ENCODE data around the gene SCD5. TPM values are rescaled to one million over a fixed set of nuclear protein-coding genes. Genes with fewer than 3 reads are reported as not detected.

Gene SCD5
- total and polyA plus RNA-seq, 2 of the 8 experiments (the other 6 are each of a cell fraction or from before 2014, with no cell fraction given): 0.92 to 1.2 TPM

GRCh38 chr4:82741188-82741587 is 57.4 kb downstream of the SCD5 start:
- H3K14ac ChIP-seq (ENCODE audit: insufficient read length): no peak overlapping the region
- no peak overlapping the region for H2BK20ac ChIP-seq (ENCODE audit: low read length)
- H2AFZ ChIP-seq (ENCODE audit: low read length): no peak overlapping the region
- H3K9ac ChIP-seq (replicated peaks in 1 of 4; ENCODE audit: extremely low read depth in 1 of 4, low read depth in 3 of 4, low read length in 3 of 4): no peak overlapping the region
- H4K91ac ChIP-seq (replicated peaks; ENCODE audit: insufficient read length, low read length): no peak overlapping the region
- DNase-seq (ENCODE audit: low read depth in 1 of 2, low spot score in 2 of 2) (no peak), FAIRE-seq (no peak)
- 87% methylated on average over 4 of the region's 5 CpGs; no CpG with 5 or more reads in 1 of the 2 experiments for WGBS, 2 experiments (ENCODE audit: extremely low coverage in 1 of 2, insufficient coverage in 1 of 2, insufficient read length in 1 of 2, insufficient replicate concordance in 2 of 2, low coverage in 1 of 2, low lambda C conversion rate in 2 of 2, missing lambda C conversion rate in 1 of 2)
- no peaks in the 10 kb centered on the region for H3K36me3 ChIP-seq (ENCODE audit: control insufficient read depth in 2 of 4, insufficient read depth in 4 of 4, low read length in 3 of 4)
- H3K4me1 ChIP-seq (replicated peaks in 1 of 4; ENCODE audit: control insufficient read depth in 3 of 4, insufficient read depth in 4 of 4, low read length in 3 of 4): peaks cover 0 to 7% (median 4%) of the 10 kb centered on the region in 4 experiments; a peak in 3 of 7 replicates
- no peaks in the 10 kb centered on the region for H3K79me1 ChIP-seq (ENCODE audit: low read depth, low read length)
- no peak overlapping the region for H2BK5ac ChIP-seq (ENCODE audit: low read depth, low read length)
- H3K18ac ChIP-seq (ENCODE audit: extremely low read depth, low read length): no peak overlapping the region
- no peak overlapping the region for H3K4me3 ChIP-seq (ENCODE audit: extremely low read depth in 1 of 4, insufficient read depth in 2 of 4, low read depth in 3 of 4, low read length in 4 of 4)
- ChIA-PET POLR2A (ENCODE audit: partially characterized antibody) (interaction anchor here (1.4 kb wide), 1 partner anchor 312 kb away, joined by 5 read pairs; no protein-coding TSS in a partner anchor), CTCF (ENCODE audit: partially characterized antibody) (interaction anchor here (0.7 to 8.2 kb wide), 18 partner anchors 10 to 276 kb away, joined by 3 to 160 read pairs (median 5); no protein-coding TSS in a partner anchor)
- no peak overlapping the region for H2BK120ac ChIP-seq (replicated peaks; ENCODE audit: low read depth, low read length)
- no peak overlapping the region for H4K5ac ChIP-seq (ENCODE audit: insufficient read length, low read depth, low read length)
- H3K56ac ChIP-seq (replicated peaks; ENCODE audit: insufficient read length, low read depth, low read length): no peak overlapping the region
- H2BK15ac ChIP-seq (ENCODE audit: low read length): no peak overlapping the region
- H4K8ac ChIP-seq (ENCODE audit: extremely low read depth, insufficient read depth, low read length): no peak overlapping the region
- H2BK12ac ChIP-seq (ENCODE audit: low read depth, low read length): no peak overlapping the region
- H3K27me3 ChIP-seq (replicated peaks in 1 of 4; ENCODE audit: control insufficient read depth in 3 of 4, extremely low read depth in 1 of 4, insufficient read depth in 3 of 4, low read length in 3 of 4): no peaks in the 10 kb centered on the region
- no peak overlapping the region for H3K4ac ChIP-seq (replicated peaks; ENCODE audit: insufficient read length, low read depth, low read length)
- H2AK5ac ChIP-seq (ENCODE audit: low read depth, low read length): no peak overlapping the region
- H4K20me1 ChIP-seq (replicated peaks in 1 of 2; ENCODE audit: control insufficient read depth in 1 of 2, insufficient read depth in 2 of 2, low read length in 2 of 2): no peaks in the 10 kb centered on the region
- no peaks in the 10 kb centered on the region for H3K23me2 ChIP-seq (ENCODE audit: low read depth, low read length)
- no peak overlapping the region for H3K23ac ChIP-seq (ENCODE audit: insufficient read length)
- no peak overlapping the region for H3K4me2 ChIP-seq (ENCODE audit: insufficient read depth in 1 of 2, low read depth in 2 of 2, low read length in 2 of 2)
- no peaks in the 10 kb centered on the region for H3K79me2 ChIP-seq (ENCODE audit: control insufficient read depth in 1 of 2, insufficient read depth in 2 of 2, low read length in 2 of 2)
- H3K27ac ChIP-seq (ENCODE audit: low read depth, low read length): no peak overlapping the region
- H3K9me3 ChIP-seq (ENCODE audit: insufficient read depth in 2 of 2, low read depth in 1 of 2, low read length in 1 of 2): no peaks in the 10 kb centered on the region
- TF ChIP-seq RXRA (IDR thresholded peaks at IDR 0.05; ENCODE audit: insufficient read depth, low read depth, low read length): no peak
- no peak for TF ChIP-seq BCL11A (IDR thresholded peaks at IDR 0.05; ENCODE audit: low read depth in 2 of 2, low read length in 2 of 2)
- no peak for TF ChIP-seq POLR2A (IDR thresholded peaks at IDR 0.05; ENCODE audit: control extremely low read depth in 1 of 2, low read depth in 2 of 2, low read length in 2 of 2)
- TF ChIP-seq EGR1 (IDR thresholded peaks at IDR 0.05; ENCODE audit: borderline replicate concordance, low read depth, low read length): no peak
- TF ChIP-seq PHF8 (conservative IDR thresholded peaks at IDR 0.05; ENCODE audit: low read depth, low read length): no peak
- TF ChIP-seq JUN (IDR thresholded peaks at IDR 0.05; ENCODE audit: low read depth, low read length): no peak
- no peak for TF ChIP-seq ZNF274 (IDR thresholded peaks at IDR 0.05; ENCODE audit: borderline replicate concordance, extremely low read depth, low read length)
- no peak for TF ChIP-seq TAF1 (IDR thresholded peaks at IDR 0.05; ENCODE audit: low read depth, low read length)
- TF ChIP-seq BRCA1 (IDR thresholded peaks at IDR 0.05; ENCODE audit: low read depth, low read length): no peak
- no peak for TF ChIP-seq RBBP5 (IDR thresholded peaks at IDR 0.05; ENCODE audit: borderline replicate concordance, low read depth, low read length)
- TF ChIP-seq CHD1 (IDR thresholded peaks at IDR 0.05; ENCODE audit: low read depth, low read length): no peak
- TF ChIP-seq ATF2 (IDR thresholded peaks at IDR 0.05; ENCODE audit: low read length): no peak
- no peak for TF ChIP-seq SIN3A (conservative IDR thresholded peaks at IDR 0.05 in 1 of 2, IDR thresholded peaks at IDR 0.05 in 1 of 2; ENCODE audit: low read depth in 1 of 2, low read length in 2 of 2)
